ENCODE results near the gene UPK1B.

Gene UPK1B

GRCh38 chr3:119211193-119211592 lies 37.8 kb downstream of the UPK1B start:
- no peak overlapping the region for H3K4me3 ChIP-seq (ENCODE audit: low read length)
- H4K20me1 ChIP-seq (ENCODE audit: insufficient read depth, low read length), result no peaks in the 10 kb centered on the region
- no peak overlapping the region for H2AFZ ChIP-seq (ENCODE audit: low read depth, low read length)
- H3K27ac ChIP-seq (ENCODE audit: low read length), result no peak overlapping the region
- H3K4me2 ChIP-seq (ENCODE audit: low read length), result no peak overlapping the region
- no peak overlapping the region for H3K9ac ChIP-seq (ENCODE audit: low read length)
- no peaks in the 10 kb centered on the region for H3K79me2 ChIP-seq (ENCODE audit: low read length)
- no peaks in the 10 kb centered on the region for H3K4me1 ChIP-seq (ENCODE audit: low read length)
- H3K9me3 ChIP-seq (ENCODE audit: insufficient read depth, low read length), result no peaks in the 10 kb centered on the region
- H3K36me3 ChIP-seq (replicated peaks; ENCODE audit: low read depth, low read length), result peaks cover 41% of the 10 kb centered on the region
- H3K27me3 ChIP-seq (ENCODE audit: low read depth, low read length), result no peaks in the 10 kb centered on the region
- TF ChIP-seq EZH2phosphoT487 (IDR thresholded peaks at IDR 0.05; ENCODE audit: low read depth), result no peak

- no peaks in the 10 kb centered on the region for H4K20me1 ChIP-seq (ENCODE audit: insufficient read depth, low read length)
- no peak overlapping the region for H3K4me2 ChIP-seq (ENCODE audit: low read length)
- H2AFZ ChIP-seq (ENCODE audit: low read depth, low read length), result no peak overlapping the region
- H3K4me1 ChIP-seq (ENCODE audit: low read length), result no peaks in the 10 kb centered on the region
- H3K36me3 ChIP-seq (replicated peaks; ENCODE audit: low read depth, low read length), result peaks cover 47% of the 10 kb centered on the region
- H3K9me3 ChIP-seq (ENCODE audit: insufficient read depth, low read length), result no peaks in the 10 kb centered on the region
- no peak overlapping the region for H3K4me3 ChIP-seq (ENCODE audit: low read length)
- no peak overlapping the region for H3K27ac ChIP-seq (ENCODE audit: low read length)
- H3K79me2 ChIP-seq (ENCODE audit: low read length), result no peaks in the 10 kb centered on the region
- H3K9ac ChIP-seq (ENCODE audit: low read length), result no peak overlapping the region
- no peak for TF ChIP-seq EZH2phosphoT487 (IDR thresholded peaks at IDR 0.05; ENCODE audit: low read depth)
- no peak for TF ChIP-seq CTCF (IDR thresholded peaks at IDR 0.05; ENCODE audit: low read depth, low read length)
- H3K27me3 ChIP-seq (ENCODE audit: low read depth, low read length), result no peaks in the 10 kb centered on the region
Measured at GRCh38 chr3:119211803-119212202, 38.4 kb downstream of the UPK1B start.

GRCh38 chr3:119219069-119219468 lies 45.7 kb downstream of the UPK1B start:
- Histone ChIP-seq H3K27ac (ENCODE audit: low read length) (no peak overlapping the region), H3K27me3 (ENCODE audit: low read depth, low read length) (no peaks in the 10 kb centered on the region), H3K36me3 (replicated peaks; ENCODE audit: low read depth, low read length) (peaks cover 51% of the 10 kb centered on the region), H2AFZ (ENCODE audit: low read depth, low read length) (no peak overlapping the region), H3K4me2 (ENCODE audit: low read length) (no peak overlapping the region), H3K4me1 (ENCODE audit: low read length) (peaks cover 4% of the 10 kb centered on the region; the same call in 1 of the 2 replicates), H4K20me1 (ENCODE audit: insufficient read depth, low read length) (no peaks in the 10 kb centered on the region), H3K9ac (ENCODE audit: low read length) (no peak overlapping the region), H3K9me3 (ENCODE audit: insufficient read depth, low read length) (no peaks in the 10 kb centered on the region), H3K79me2 (ENCODE audit: low read length) (no peaks in the 10 kb centered on the region), H3K4me3 (ENCODE audit: low read length) (no peak overlapping the region)
- no peak for TF ChIP-seq CTCF (IDR thresholded peaks at IDR 0.05; ENCODE audit: low read depth, low read length)
- TF ChIP-seq EZH2phosphoT487 (IDR thresholded peaks at IDR 0.05; ENCODE audit: low read depth), result no peak

- Histone ChIP-seq H4K20me1 (ENCODE audit: insufficient read depth, low read length) (no peaks in the 10 kb centered on the region), H3K27ac (ENCODE audit: low read length) (no peak overlapping the region), H3K9ac (ENCODE audit: low read length) (no peak overlapping the region), H3K9me3 (ENCODE audit: insufficient read depth, low read length) (no peaks in the 10 kb centered on the region), H3K4me1 (ENCODE audit: low read length) (peaks cover 4% of the 10 kb centered on the region; the same call in 1 of the 2 replicates), H3K4me2 (ENCODE audit: low read length) (no peak overlapping the region), H3K36me3 (replicated peaks; ENCODE audit: low read depth, low read length) (peaks cover 43% of the 10 kb centered on the region), H2AFZ (ENCODE audit: low read depth, low read length) (no peak overlapping the region), H3K4me3 (ENCODE audit: low read length) (no peak overlapping the region), H3K79me2 (ENCODE audit: low read length) (no peaks in the 10 kb centered on the region), H3K27me3 (ENCODE audit: low read depth, low read length) (no peaks in the 10 kb centered on the region)
- TF ChIP-seq CTCF (IDR thresholded peaks at IDR 0.05; ENCODE audit: low read depth, low read length) (no peak), EZH2phosphoT487 (IDR thresholded peaks at IDR 0.05; ENCODE audit: low read depth) (no peak)
Measured at GRCh38 chr3:119220198-119220597, 46.8 kb downstream of the UPK1B start.

Data from OCI-LY3 (cell line).